Natural killer cell (primary cell): ENCODE data around the gene TTLL11. TPM values are rescaled to one million over a fixed set of nuclear protein-coding genes. Genes with fewer than 3 reads are reported as not detected.

Experiments
- ATAC-seq, 3 donors: fragments of 150-1000 bp in 2 of 3; fragments of 200-7000 bp in 1 of 3; cut with Tn5 transposase; 1 replicate in 1 of 3; 2 replicates in 2 of 3; pipeline ENCODE4 v1.10.0; 2021; ENCODE audit warnings: mild to moderate bottlenecking in 2 of 3, moderate library complexity in 2 of 3
- DNase-seq, 2 donors: peaks; one replicate each; pipeline versions ENCODE4 v3.0.0 to v3.0.0-alpha.2; 2013 to 2021; ENCODE audit warnings: mixed read lengths in 1 of 2
- H3K27ac ChIP-seq: one replicate; pipeline ENCODE4 v1.5.1; 2013; ENCODE audit warnings: mild to moderate bottlenecking, low read length
- H3K27me3 ChIP-seq: one replicate; pipeline ENCODE4 v1.6.1; 2013; ENCODE audit warnings: low read length; ENCODE audit not compliant: control insufficient read depth, insufficient read depth
- H3K36me3 ChIP-seq: one replicate; pipeline ENCODE4 v1.6.1; 2013; ENCODE audit warnings: low read length; ENCODE audit not compliant: control insufficient read depth, insufficient read depth
- H3K4me1 ChIP-seq: one replicate; pipeline ENCODE4 v1.6.1; 2013; ENCODE audit warnings: low read length; ENCODE audit not compliant: control insufficient read depth, insufficient read depth
- H3K4me3 ChIP-seq: one replicate; pipeline ENCODE4 v1.5.1; 2013; ENCODE audit warnings: low read length
- H3K9me3 ChIP-seq: one replicate; pipeline ENCODE4 v1.6.1; 2013; ENCODE audit warnings: low read length; ENCODE audit not compliant: control insufficient read depth, insufficient read depth
- H3K27ac Mint-ChIP-seq, 2 donors: one replicate each; pipeline ENCODE4 v1.8.0; 2022; ENCODE audit warnings: mild to moderate bottlenecking in 2 of 2, mixed read lengths in 2 of 2, moderate library complexity in 1 of 2
- H3K27me3 Mint-ChIP-seq, 2 donors: one replicate each; pipeline ENCODE4 v1.8.0; 2022; ENCODE audit warnings: low read depth in 2 of 2, mixed read lengths in 2 of 2
- H3K36me3 Mint-ChIP-seq: one replicate; pipeline ENCODE4 v1.8.0; 2022; ENCODE audit warnings: mixed read lengths
- H3K4me1 Mint-ChIP-seq, 2 donors: one replicate each; pipeline ENCODE4 v1.8.0; 2022; ENCODE audit warnings: mixed read lengths in 2 of 2
- H3K4me3 Mint-ChIP-seq: one replicate; pipeline ENCODE4 v1.8.0; 2022; ENCODE audit warnings: mild to moderate bottlenecking, moderate library complexity, mixed read lengths
- H3K9me3 Mint-ChIP-seq, 2 donors: one replicate each; pipeline ENCODE4 v1.8.0; 2022; ENCODE audit warnings: mixed read lengths in 2 of 2
- WGBS: methylation state at CpG from one replicate; pipeline ENCODE4 v1.1.7; 2013; ENCODE audit warnings: missing lambda C conversion rate; ENCODE audit not compliant: insufficient coverage; 5-methylcytosine and 5-hydroxymethylcytosine counted together
- intact Hi-C: fragments of 100-400 bp; cut with micrococcal nuclease; formaldehyde crosslinking; loops from one replicate; pipeline ENCODE4 v1.14.2; 2022
- total RNA-seq, 4 donors: library from RNA; stranded (reverse); fragments of 120-200 nt in 1 of 4; gene quantifications; one replicate each; pipeline versions ENCODE4 v1.2.3 to v1.2.4, GENCODE V29; 2013 to 2022
- TF ChIP-seq, protein P1 (sequence below): fragments of 200-600 bp; IDR thresholded peaks from one replicate; pipeline ENCODE4 v1.8.0; 2022; ENCODE audit warnings: antibody characterized with exemption

The TTLL11 gene
- total RNA-seq, 3 donors from 2014 or later (not counting 1 experiment from before 2014, with no cell fraction given): 3.4 to 4.6 (median 3.6) TPM

DNA sequence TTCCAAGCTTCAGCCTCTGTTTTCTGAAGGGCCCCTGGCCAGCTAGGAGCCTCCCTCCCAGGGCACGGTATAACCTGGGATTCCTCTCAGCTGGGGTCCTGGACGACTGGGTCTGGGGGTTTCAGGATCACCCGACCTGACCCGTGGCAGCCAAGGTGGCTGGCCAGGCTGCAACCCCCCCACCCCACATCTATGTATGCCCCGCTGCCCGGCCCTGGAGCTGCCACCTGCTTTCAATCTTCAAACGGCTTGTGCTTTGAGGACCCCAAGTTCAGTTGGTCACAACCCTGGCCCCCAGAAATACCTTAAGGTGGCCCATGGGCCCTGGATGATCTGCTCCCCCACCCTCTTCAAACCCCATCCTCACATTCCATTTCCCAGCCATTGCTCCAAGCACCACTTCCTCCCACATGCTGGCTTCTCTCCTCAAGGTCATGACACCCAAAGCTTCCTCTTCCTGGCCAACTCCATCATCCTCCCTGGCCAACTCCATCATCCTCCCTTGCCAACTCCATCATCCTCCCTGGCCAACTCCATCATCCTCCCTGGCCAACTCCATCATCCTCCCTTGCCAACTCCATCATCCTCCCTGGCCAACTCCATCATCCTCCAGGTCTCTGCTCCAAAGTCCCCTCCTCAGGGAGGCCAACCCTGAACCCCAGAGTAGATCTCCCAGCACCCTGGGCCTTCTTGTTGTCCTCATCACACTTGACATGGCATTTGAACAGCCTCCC, 17.2 kb upstream of the TTLL11 start:
- H3K36me3 Mint-ChIP-seq: no peaks in the 10 kb centered on the region
- TF ChIP-seq, protein P1, sequence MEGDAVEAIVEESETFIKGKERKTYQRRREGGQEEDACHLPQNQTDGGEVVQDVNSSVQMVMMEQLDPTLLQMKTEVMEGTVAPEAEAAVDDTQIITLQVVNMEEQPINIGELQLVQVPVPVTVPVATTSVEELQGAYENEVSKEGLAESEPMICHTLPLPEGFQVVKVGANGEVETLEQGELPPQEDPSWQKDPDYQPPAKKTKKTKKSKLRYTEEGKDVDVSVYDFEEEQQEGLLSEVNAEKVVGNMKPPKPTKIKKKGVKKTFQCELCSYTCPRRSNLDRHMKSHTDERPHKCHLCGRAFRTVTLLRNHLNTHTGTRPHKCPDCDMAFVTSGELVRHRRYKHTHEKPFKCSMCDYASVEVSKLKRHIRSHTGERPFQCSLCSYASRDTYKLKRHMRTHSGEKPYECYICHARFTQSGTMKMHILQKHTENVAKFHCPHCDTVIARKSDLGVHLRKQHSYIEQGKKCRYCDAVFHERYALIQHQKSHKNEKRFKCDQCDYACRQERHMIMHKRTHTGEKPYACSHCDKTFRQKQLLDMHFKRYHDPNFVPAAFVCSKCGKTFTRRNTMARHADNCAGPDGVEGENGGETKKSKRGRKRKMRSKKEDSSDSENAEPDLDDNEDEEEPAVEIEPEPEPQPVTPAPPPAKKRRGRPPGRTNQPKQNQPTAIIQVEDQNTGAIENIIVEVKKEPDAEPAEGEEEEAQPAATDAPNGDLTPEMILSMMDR: no peak
- 89% methylated on average over 7 of the region's 7 CpGs for WGBS

DNA sequence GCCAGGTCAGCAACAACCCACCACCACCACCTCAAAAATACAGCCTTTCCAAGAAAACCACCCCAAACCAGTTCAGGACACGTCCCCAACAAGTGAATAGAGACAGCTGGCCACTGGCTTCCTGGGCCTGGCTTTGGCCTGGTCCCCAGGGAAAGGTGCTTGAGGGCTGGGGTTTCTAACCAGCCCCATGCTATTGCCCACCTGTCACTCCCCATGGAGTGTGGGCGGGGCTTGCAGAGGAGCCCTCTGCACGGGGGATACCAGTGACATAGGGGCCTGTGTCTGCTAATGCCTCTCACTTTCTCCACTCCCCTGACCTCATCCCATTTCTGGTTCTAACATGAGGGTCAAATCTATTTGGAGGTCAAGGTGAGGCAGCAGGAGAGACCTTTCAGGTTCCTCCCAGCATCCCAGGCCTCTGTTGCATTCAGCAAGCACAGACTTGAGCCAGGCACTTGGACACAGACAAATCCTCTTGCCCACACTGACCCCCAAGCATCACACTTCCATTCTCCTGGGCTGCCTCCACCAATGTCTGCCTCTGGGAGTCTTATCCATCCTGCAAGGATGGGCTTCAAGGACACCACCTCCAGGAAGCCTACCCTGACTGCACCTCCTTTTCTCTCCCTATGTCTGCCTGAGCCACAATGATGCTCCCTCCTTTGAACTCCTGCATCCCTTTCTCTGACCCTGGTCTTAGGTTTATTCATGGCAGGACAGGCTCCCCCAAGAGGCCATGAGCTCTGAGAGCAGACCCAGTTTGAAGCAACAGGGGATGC, 16.1 kb upstream of the TTLL11 start:
- no peak overlapping the region for H3K27ac Mint-ChIP-seq
- no peaks in the 10 kb centered on the region for H3K27me3 ChIP-seq
- intact Hi-C loops: no loop called here
- peaks cover 0 to 2% of the 10 kb centered on the region in 2 donors for H3K27me3 Mint-ChIP-seq
- WGBS: 74% methylated on average over 3 of the region's 3 CpGs
- DNase-seq (no peak), ATAC-seq (no peak)
- H3K4me1 Mint-ChIP-seq: no peaks in the 10 kb centered on the region
- no peaks in the 10 kb centered on the region for H3K36me3 ChIP-seq
- no peaks in the 10 kb centered on the region for H3K4me1 ChIP-seq
- H3K4me3 ChIP-seq: no peak overlapping the region
- H3K9me3 Mint-ChIP-seq: no peaks in the 10 kb centered on the region
- no peaks in the 10 kb centered on the region for H3K9me3 ChIP-seq
- H3K27ac ChIP-seq: no peak overlapping the region
- H3K4me3 Mint-ChIP-seq: no peak overlapping the region
- H3K36me3 Mint-ChIP-seq: no peaks in the 10 kb centered on the region
- TF ChIP-seq, protein P1: no peak

More for the DNA sequence above, 17.2 kb upstream of the TTLL11 start:
- H3K9me3 Mint-ChIP-seq: no peaks in the 10 kb centered on the region
- H3K4me3 ChIP-seq: no peak overlapping the region
- no peaks in the 10 kb centered on the region for H3K4me1 ChIP-seq
- no peak for ATAC-seq
- no peak overlapping the region for H3K4me3 Mint-ChIP-seq
- no peaks in the 10 kb centered on the region for H3K9me3 ChIP-seq
- no peaks in the 10 kb centered on the region for H3K36me3 ChIP-seq
- no peak for DNase-seq
- H3K27ac Mint-ChIP-seq: no peak overlapping the region
- peaks cover 0 to 6% of the 10 kb centered on the region in 2 donors for H3K27me3 Mint-ChIP-seq
- intact Hi-C loops: no loop called here
- no peaks in the 10 kb centered on the region for H3K27me3 ChIP-seq
- no peaks in the 10 kb centered on the region for H3K4me1 Mint-ChIP-seq
- no peak overlapping the region for H3K27ac ChIP-seq

DNA sequence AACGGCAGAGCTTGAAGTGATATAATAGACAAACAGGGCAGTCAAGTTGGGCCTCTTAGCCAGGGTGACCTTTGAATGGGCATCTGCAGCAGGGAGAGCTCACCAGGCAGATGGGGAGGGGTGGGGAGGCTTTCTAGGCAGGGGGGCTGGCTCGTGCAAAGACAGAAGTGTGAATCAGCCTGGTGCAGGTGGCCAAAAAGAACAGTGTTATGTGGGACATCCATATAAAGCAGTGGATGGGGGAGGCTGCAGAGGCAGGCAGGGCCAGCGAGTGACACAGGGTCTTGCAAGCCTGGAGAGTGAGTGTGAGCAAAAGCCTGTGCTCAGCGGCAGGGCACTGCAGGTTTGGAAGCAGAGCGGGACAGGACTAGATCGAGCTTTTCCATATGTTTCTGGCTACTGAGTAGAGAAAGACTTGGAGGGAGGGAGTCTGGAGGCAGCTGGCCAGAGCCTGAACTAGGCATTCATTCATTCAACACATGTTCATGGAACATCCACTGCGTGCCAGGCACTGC, 14.2 kb upstream of the TTLL11 start:
- no peaks in the 10 kb centered on the region for H3K36me3 Mint-ChIP-seq
- DNase-seq: no peak
- no peaks in the 10 kb centered on the region for H3K9me3 ChIP-seq
- H3K4me1 Mint-ChIP-seq: no peaks in the 10 kb centered on the region
- no peaks in the 10 kb centered on the region for H3K27me3 ChIP-seq
- ATAC-seq: no peak
- no peak overlapping the region for H3K27ac Mint-ChIP-seq
- intact Hi-C loops: no loop called here
- peaks cover 0 to 3% of the 10 kb centered on the region in 2 donors for H3K9me3 Mint-ChIP-seq
- 85% methylated on average over 7 of the region's 7 CpGs for WGBS
- no peaks in the 10 kb centered on the region for H3K36me3 ChIP-seq
- no peaks in the 10 kb centered on the region for H3K4me1 ChIP-seq
- no peak overlapping the region for H3K27ac ChIP-seq
- H3K4me3 Mint-ChIP-seq: no peak overlapping the region
- TF ChIP-seq, protein P1: no peak
- no peaks in the 10 kb centered on the region for H3K27me3 Mint-ChIP-seq
- H3K4me3 ChIP-seq: no peak overlapping the region
